A549 (cell line): Measurements from ENCODE around the gene SREBF1. TPM values are rescaled to one million over a fixed set of nuclear protein-coding genes. Genes with fewer than 3 reads are reported as not detected.

Experiments used
- CHD2 ChIP-seq: fragments of 150-350 bp; IDR thresholded peaks from 2 replicates; pipeline ENCODE4 v1.6.1; 2014; ENCODE audit warnings: low read length; ENCODE audit not compliant: partially characterized antibody
- CHD4 ChIP-seq: fragments of 200-600 bp; sonication (generic); IDR thresholded peaks from 2 replicates; pipeline ENCODE4 v1.6.1; 2016; ENCODE audit warnings: antibody characterized with exemption, mild to moderate bottlenecking, borderline replicate concordance
- CTCF ChIP-seq: fragments of >200 bp; sonication (Bioruptor Twin); formaldehyde crosslinking; IDR thresholded peaks from 3 replicates; pipeline ENCODE4 v1.5.1; 2016
- EP300 ChIP-seq, 2 experiments: fragments of >200 bp; sonication (Bioruptor Twin); formaldehyde crosslinking; IDR thresholded peaks; 2 replicates in 1 of 2; 3 replicates in 1 of 2; pipeline ENCODE4 v1.6.1; 2016 to 2017
- ESRRA ChIP-seq: fragments of 150-350 bp; IDR thresholded peaks from 2 replicates; pipeline ENCODE4 v1.6.1; 2014; ENCODE audit warnings: mild to moderate bottlenecking, low read length, borderline replicate concordance
- FOSL2 ChIP-seq, 2 experiments: fragments of 450-650 bp in 1 of 2; fragments of >200 bp in 1 of 2; sonication (Bioruptor Twin) in 1 of 2; formaldehyde crosslinking; IDR thresholded peaks; 2 replicates each; pipeline versions ENCODE4 v1.5.0 to v1.6.1; 2016 to 2020; ENCODE audit warnings: mild to moderate bottlenecking in 1 of 2, moderate library complexity in 1 of 2
- HDAC2 ChIP-seq: fragments of 200-600 bp; sonication (generic); IDR thresholded peaks from 2 replicates; pipeline ENCODE4 v1.6.1; 2016
- HOXB13 ChIP-seq: fragments of 250-450 bp; sonication (Bioruptor Pico); IDR thresholded peaks from 2 replicates; pipeline ENCODE4 v1.5.0; 2020; ENCODE audit warnings: low read depth, mild to moderate bottlenecking, moderate library complexity
- JUNB ChIP-seq: fragments of >200 bp; sonication (Bioruptor Twin); formaldehyde crosslinking; IDR thresholded peaks from 2 replicates; pipeline ENCODE4 v1.6.1; 2016
- KDM1A ChIP-seq: fragments of 200-600 bp; sonication (generic); IDR thresholded peaks from 2 replicates; pipeline ENCODE4 v1.6.1; 2016; ENCODE audit warnings: low read depth, mild to moderate bottlenecking
- NFE2L2 ChIP-seq: fragments of 150-350 bp; conservative IDR thresholded peaks from 2 replicates; pipeline ENCODE4 v1.6.1; 2014; ENCODE audit warnings: low read length
- NR3C1 ChIP-seq: fragments of >200 bp; sonication (Bioruptor Twin); formaldehyde crosslinking; IDR thresholded peaks from 3 replicates; pipeline ENCODE4 v1.6.1; 2017
- RAD21 ChIP-seq, 2 experiments: fragments of >200 bp in 1 of 2; sonication (Bioruptor Twin) in 1 of 2; formaldehyde crosslinking in 1 of 2; IDR thresholded peaks in 1 of 2; conservative IDR thresholded peaks in 1 of 2; 2 replicates in 1 of 2; 3 replicates in 1 of 2; pipeline ENCODE4 v1.6.1; 2012 to 2018; ENCODE audit warnings: inconsistent platforms in 1 of 2
- RNF2 ChIP-seq: fragments of 200-600 bp; sonication (generic); IDR thresholded peaks from 2 replicates; pipeline ENCODE4 v1.6.1; 2016; ENCODE audit warnings: low read depth, mild to moderate bottlenecking, antibody characterized with exemption, moderate library complexity, borderline replicate concordance
- USF2 ChIP-seq: fragments of 450-650 bp; IDR thresholded peaks from 2 replicates; pipeline ENCODE4 v1.6.1; 2014; ENCODE audit warnings: antibody characterized with exemption
- ZSCAN20 ChIP-seq: fragments of 250-450 bp; sonication (Bioruptor Pico); IDR thresholded peaks from 2 replicates; pipeline ENCODE4 v1.8.0; 2022; ENCODE audit warnings: mild to moderate bottlenecking, moderate library complexity
- polyA plus RNA-seq, 4 experiments: library from polyadenylated mRNA; depleted of rRNA in 3 of 4; stranded (reverse); fragments of >200 nt; fragmentation: RNase III in 1 of 4; extraction: RNeasy Plus Mini Kit Qiagen cat#74134 plus additional on column Dnase treatment in 1 of 4; gene quantifications; 2 replicates in 3 of 4; 3 replicates in 1 of 4; pipeline ENCODE4 v1.2.3, GENCODE V29; 2011 to 2017
- TF ChIP-seq, protein P1 (sequence below): fragments of 150-350 bp; IDR thresholded peaks from 2 replicates; pipeline ENCODE4 v1.6.1; 2014; ENCODE audit warnings: low read depth, mild to moderate bottlenecking, low read length
- TF ChIP-seq, protein P2 (sequence below): fragments of >200 bp; sonication (Bioruptor Twin); formaldehyde crosslinking; IDR thresholded peaks from 2 replicates; pipeline ENCODE4 v1.6.1; 2016
- TF ChIP-seq, protein P3 (sequence below): fragments of 200-600 bp; sonication (generic); IDR thresholded peaks from 2 replicates; pipeline ENCODE4 v1.6.1; 2016; ENCODE audit warnings: antibody characterized with exemption, mild to moderate bottlenecking, moderate library complexity

The SREBF1 gene
- polyA plus RNA-seq, 2 of the 4 experiments (the other 2 are of a cell fraction): 47.4 to 159 TPM

DNA sequence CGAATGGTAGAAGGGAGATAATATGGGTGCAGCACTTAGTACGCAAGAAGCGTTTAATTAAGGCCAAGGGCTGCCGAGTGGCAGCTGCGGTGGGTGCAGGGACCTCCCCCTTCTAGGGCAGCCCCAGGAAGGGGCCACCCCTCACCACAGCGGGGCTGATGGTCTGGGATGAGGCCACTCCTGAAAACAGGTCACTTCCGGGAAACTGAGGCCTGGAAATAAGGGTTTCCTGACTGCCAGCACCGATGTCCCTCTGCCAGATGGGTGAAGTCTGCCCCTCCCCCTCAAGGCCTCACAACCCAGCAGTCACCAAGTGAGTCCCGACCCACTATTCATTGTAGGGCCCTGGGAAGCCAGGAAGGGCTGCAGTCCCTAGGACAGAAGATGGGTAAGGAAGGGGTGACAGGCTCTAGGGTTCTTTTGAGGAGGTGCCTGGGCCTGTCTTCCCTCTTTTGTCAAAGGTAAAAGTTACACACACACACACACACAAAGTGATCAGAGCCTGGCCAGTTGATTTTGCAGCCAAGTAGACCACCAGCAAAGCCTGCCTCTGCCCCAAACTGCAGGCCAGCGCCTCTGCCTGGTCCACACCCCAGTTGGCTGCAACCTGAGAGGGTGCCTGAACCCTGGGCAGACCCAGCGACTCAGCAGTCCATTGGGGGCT is 12.5 kb downstream of the SREBF1 start (continued):
- TF ChIP-seq NFE2L2 (no peak), CTCF (no peak), FOSL2 (IDR thresholded peaks at IDR 0.05) (no peak), FOSL2 (CRISPR knock-in tag; IDR thresholded peaks at IDR 0.05) (no peak), ESRRA (no peak), ZSCAN20 (CRISPR knock-in tag) (peak; percentile 66; the same call in 1 of the 2 replicates), JUNB (no peak), EP300 (IDR thresholded peaks at IDR 0.05) (no peak), CHD4 (peak; percentile 17; the same call in 1 of the 2 replicates), HOXB13 (CRISPR knock-in tag) (peak; percentile 95), HDAC2 (no peak), KDM1A (no peak), RAD21 (conservative IDR thresholded peaks at IDR 0.05 in 1 of 2, IDR thresholded peaks at IDR 0.05 in 1 of 2) (no peak; a peak in 1 of 5 replicates), NR3C1 (no peak), CHD2 (no peak), RNF2 (no peak), USF2 (no peak)
- TF ChIP-seq, protein P1, sequence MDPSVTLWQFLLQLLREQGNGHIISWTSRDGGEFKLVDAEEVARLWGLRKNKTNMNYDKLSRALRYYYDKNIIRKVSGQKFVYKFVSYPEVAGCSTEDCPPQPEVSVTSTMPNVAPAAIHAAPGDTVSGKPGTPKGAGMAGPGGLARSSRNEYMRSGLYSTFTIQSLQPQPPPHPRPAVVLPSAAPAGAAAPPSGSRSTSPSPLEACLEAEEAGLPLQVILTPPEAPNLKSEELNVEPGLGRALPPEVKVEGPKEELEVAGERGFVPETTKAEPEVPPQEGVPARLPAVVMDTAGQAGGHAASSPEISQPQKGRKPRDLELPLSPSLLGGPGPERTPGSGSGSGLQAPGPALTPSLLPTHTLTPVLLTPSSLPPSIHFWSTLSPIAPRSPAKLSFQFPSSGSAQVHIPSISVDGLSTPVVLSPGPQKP: no peak
- TF ChIP-seq, protein P2, sequence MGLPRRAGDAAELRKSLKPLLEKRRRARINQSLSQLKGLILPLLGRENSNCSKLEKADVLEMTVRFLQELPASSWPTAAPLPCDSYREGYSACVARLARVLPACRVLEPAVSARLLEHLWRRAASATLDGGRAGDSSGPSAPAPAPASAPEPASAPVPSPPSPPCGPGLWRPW: no peak
- TF ChIP-seq, protein P3, sequence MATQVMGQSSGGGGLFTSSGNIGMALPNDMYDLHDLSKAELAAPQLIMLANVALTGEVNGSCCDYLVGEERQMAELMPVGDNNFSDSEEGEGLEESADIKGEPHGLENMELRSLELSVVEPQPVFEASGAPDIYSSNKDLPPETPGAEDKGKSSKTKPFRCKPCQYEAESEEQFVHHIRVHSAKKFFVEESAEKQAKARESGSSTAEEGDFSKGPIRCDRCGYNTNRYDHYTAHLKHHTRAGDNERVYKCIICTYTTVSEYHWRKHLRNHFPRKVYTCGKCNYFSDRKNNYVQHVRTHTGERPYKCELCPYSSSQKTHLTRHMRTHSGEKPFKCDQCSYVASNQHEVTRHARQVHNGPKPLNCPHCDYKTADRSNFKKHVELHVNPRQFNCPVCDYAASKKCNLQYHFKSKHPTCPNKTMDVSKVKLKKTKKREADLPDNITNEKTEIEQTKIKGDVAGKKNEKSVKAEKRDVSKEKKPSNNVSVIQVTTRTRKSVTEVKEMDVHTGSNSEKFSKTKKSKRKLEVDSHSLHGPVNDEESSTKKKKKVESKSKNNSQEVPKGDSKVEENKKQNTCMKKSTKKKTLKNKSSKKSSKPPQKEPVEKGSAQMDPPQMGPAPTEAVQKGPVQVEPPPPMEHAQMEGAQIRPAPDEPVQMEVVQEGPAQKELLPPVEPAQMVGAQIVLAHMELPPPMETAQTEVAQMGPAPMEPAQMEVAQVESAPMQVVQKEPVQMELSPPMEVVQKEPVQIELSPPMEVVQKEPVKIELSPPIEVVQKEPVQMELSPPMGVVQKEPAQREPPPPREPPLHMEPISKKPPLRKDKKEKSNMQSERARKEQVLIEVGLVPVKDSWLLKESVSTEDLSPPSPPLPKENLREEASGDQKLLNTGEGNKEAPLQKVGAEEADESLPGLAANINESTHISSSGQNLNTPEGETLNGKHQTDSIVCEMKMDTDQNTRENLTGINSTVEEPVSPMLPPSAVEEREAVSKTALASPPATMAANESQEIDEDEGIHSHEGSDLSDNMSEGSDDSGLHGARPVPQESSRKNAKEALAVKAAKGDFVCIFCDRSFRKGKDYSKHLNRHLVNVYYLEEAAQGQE: no peak
